Measurements from ENCODE around the gene RFLNA. TPM values are rescaled to one million over a fixed set of nuclear protein-coding genes. Genes with fewer than 3 reads are reported as not detected.

Gene RFLNA
- total and polyA plus RNA-seq, 2 of the 4 experiments (the other 2 are of a cell fraction): not detected

DNA sequence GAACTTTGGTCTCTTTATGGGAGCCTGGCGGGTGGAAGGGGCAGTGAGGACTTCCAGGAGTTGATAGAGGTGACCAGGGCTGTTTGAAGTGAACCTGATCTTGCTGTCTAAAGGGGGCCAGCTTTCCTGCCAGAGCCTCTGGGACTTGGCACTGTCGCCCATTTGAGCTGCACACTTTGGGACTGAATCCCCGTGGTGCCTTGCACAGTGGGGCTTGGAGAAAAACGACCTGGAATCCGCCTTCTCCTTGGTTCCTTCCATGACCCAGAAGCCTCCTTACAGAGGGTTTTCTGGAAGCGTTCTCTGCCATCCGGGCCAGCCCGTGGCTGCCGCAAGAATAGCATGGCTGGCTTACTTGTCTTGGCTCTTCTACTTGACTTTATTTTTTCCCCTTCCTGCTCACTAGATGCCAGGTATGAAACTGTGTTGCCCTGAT, 2.0 kb downstream of the RFLNA start:
- H4K8ac ChIP-seq (ENCODE audit: low read depth in 2 of 2, low read length in 2 of 2): no peak overlapping the region
- no peak overlapping the region for H3K9ac ChIP-seq (ENCODE audit: low read depth, low read length)
- TF ChIP-seq BHLHE40 (IDR thresholded peaks at IDR 0.05; ENCODE audit: low read depth, low read length) (no peak), ELK1 (IDR thresholded peaks at IDR 0.05; ENCODE audit: borderline replicate concordance, low read depth, low read length) (no peak), FOS (IDR thresholded peaks at IDR 0.05; ENCODE audit: low read depth, low read length) (no peak), USF2 (IDR thresholded peaks at IDR 0.05; ENCODE audit: low read depth, low read length) (no peak), CHD1 (IDR thresholded peaks at IDR 0.05; ENCODE audit: low read depth, low read length) (no peak), RCOR1 (IDR thresholded peaks at IDR 0.05; ENCODE audit: insufficient replicate concordance, low read length) (no peak), POLR2A (IDR thresholded peaks at IDR 0.05; ENCODE audit: low read depth, low read length) (no peak)
- TF ChIP-seq, protein P1, sequence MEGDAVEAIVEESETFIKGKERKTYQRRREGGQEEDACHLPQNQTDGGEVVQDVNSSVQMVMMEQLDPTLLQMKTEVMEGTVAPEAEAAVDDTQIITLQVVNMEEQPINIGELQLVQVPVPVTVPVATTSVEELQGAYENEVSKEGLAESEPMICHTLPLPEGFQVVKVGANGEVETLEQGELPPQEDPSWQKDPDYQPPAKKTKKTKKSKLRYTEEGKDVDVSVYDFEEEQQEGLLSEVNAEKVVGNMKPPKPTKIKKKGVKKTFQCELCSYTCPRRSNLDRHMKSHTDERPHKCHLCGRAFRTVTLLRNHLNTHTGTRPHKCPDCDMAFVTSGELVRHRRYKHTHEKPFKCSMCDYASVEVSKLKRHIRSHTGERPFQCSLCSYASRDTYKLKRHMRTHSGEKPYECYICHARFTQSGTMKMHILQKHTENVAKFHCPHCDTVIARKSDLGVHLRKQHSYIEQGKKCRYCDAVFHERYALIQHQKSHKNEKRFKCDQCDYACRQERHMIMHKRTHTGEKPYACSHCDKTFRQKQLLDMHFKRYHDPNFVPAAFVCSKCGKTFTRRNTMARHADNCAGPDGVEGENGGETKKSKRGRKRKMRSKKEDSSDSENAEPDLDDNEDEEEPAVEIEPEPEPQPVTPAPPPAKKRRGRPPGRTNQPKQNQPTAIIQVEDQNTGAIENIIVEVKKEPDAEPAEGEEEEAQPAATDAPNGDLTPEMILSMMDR (conservative IDR thresholded peaks at IDR 0.05; ENCODE audit: low read depth, low read length): no peak
- POLR2A ChIA-PET (ENCODE audit: unreplicated experiment): no interaction called here
- no peak overlapping the region for H2AK5ac ChIP-seq (ENCODE audit: low read depth, low read length)
- no peak overlapping the region for H4K91ac ChIP-seq (ENCODE audit: insufficient read depth, low read depth, low read length)
- no TSS peak for BruUV-seq (replicated peaks)
- DNase-seq (no peak), ATAC-seq (ENCODE audit: low read depth) (no peak)
- H4K20me1 ChIP-seq (ENCODE audit: insufficient read depth, low read length): no peaks in the 10 kb centered on the region
- peaks cover 71% of the 10 kb centered on the region for H3K27me3 ChIP-seq (ENCODE audit: control insufficient read depth, insufficient read depth, low read length)
- 58% methylated on average over 4 of the region's 9 CpGs; no CpG with 5 or more reads in 1 of the 2 experiments for WGBS, 2 experiments (ENCODE audit: extremely low coverage in 2 of 2, insufficient read length in 1 of 2)
- H3K14ac ChIP-seq (replicated peaks; ENCODE audit: low read depth, low read length): no peak overlapping the region
- H2AK9ac ChIP-seq (replicated peaks; ENCODE audit: low read depth, low read length, poor library complexity): no peak overlapping the region
- H3K18ac ChIP-seq (ENCODE audit: low read depth, low read length): no peak overlapping the region
- H3K79me1 ChIP-seq (ENCODE audit: low read depth in 1 of 2, low read length in 2 of 2): no peaks in the 10 kb centered on the region
- no peak overlapping the region for H3K4ac ChIP-seq (ENCODE audit: low read depth, low read length)
- no peak overlapping the region for H2BK15ac ChIP-seq (ENCODE audit: low read depth, low read length)
- no peak overlapping the region for H4K5ac ChIP-seq (ENCODE audit: low read depth, low read length)
- H3K23ac ChIP-seq (ENCODE audit: low read depth, low read length): no peak overlapping the region
- no peak overlapping the region for H2BK20ac ChIP-seq (ENCODE audit: low read depth, low read length)
- H2BK120ac ChIP-seq (ENCODE audit: low read depth, low read length): no peak overlapping the region
- H3K9me1 ChIP-seq (ENCODE audit: insufficient read depth, low read length): no peaks in the 10 kb centered on the region
- CTCF ChIA-PET: no interaction called here
- no peak overlapping the region for H3K27ac ChIP-seq (ENCODE audit: insufficient read depth, low read length)
- no peak overlapping the region for H3K4me3 ChIP-seq (ENCODE audit: insufficient read depth, low read depth, low read length)
- H2BK5ac ChIP-seq (ENCODE audit: low read depth, low read length, poor library complexity, severe bottlenecking): no peak overlapping the region
- H3K4me1 ChIP-seq (ENCODE audit: control insufficient read depth, insufficient read depth, low read length): peaks cover 1% of the 10 kb centered on the region; the same call in 1 of the 2 replicates
- intact Hi-C loops (cut with micrococcal nuclease): no loop called here
- peaks cover 2% of the 10 kb centered on the region; the same call in 1 of the 2 replicates for H3K9me3 ChIP-seq (ENCODE audit: control insufficient read depth, insufficient read depth, low read length)
- no peaks in the 10 kb centered on the region for H3K36me3 ChIP-seq (ENCODE audit: control insufficient read depth, insufficient read depth, low read length)
- dilution Hi-C loops (cut with HindIII; ENCODE audit: low sequenced_read_pairs, unreplicated experiment): no loop called here
- no peak overlapping the region for H3K4me2 ChIP-seq (ENCODE audit: low read depth, low read length)
- no peak overlapping the region for H3K56ac ChIP-seq (ENCODE audit: extremely low read depth, insufficient read depth, low read length)
- in situ Hi-C loops (cut with MboI; ENCODE audit: low sequenced_read_pairs): no loop called here
- H2AFZ ChIP-seq (replicated peaks; ENCODE audit: low read length, poor library complexity): no peak overlapping the region

All from IMR-90 (cell line).